GM21390 (cell line): ENCODE measurements around the gene LRRTM3.

Source experiments
- ATAC-seq: cut with Tn5 transposase; IDR thresholded peaks from one replicate; pipeline ENCODE4 v1.9.1; 2021; ENCODE audit not compliant: unreplicated experiment

LRRTM3 gene

GRCh38 chr10:67112765-67113164 is 186.9 kb downstream of the LRRTM3 start:
- ATAC-seq = no peak

GRCh38 chr10:67114945-67115344 is 189.1 kb downstream of the LRRTM3 start:
- ATAC-seq = no peak

GRCh38 chr10:67115972-67116371 is 190.1 kb downstream of the LRRTM3 start:
- ATAC-seq = no peak

- no peak for ATAC-seq
These were observed 193.8 kb downstream of the LRRTM3 start for GRCh38 chr10:67119651-67120050.

- no peak for ATAC-seq
These were observed 201.6 kb downstream of the LRRTM3 start for GRCh38 chr10:67127441-67127840.

GRCh38 chr10:67140641-67141040 is 214.8 kb downstream of the LRRTM3 start:
- ATAC-seq = no peak

- no peak for ATAC-seq
These were observed 215.5 kb downstream of the LRRTM3 start for GRCh38 chr10:67141300-67141699.

GRCh38 chr10:67144530-67144929 is 218.7 kb downstream of the LRRTM3 start:
- no peak for ATAC-seq
